Caco-2 (cell line): ENCODE results near the gene GALNS. TPM values are rescaled to one million over a fixed set of nuclear protein-coding genes. Genes with fewer than 3 reads are reported as not detected.

Source experiments
- BruUV-seq: library from RNA; stranded (reverse); fragments of 400-500 nt; replicated peaks from 2 replicates; lab custom pipeline; 2021; lab: Mats Ljungman, UMichigan
- CTCF ChIA-PET: fragments of 300-600 bp; sonication (Branson Sonifier 250); formaldehyde crosslinking; loops from one replicate; lab custom pipeline; 2022; ENCODE audit warnings: antibody characterized with exemption; lab: Charles Lee
- POLR2A ChIA-PET: fragments of 300-600 bp; sonication (Branson Sonifier 250); formaldehyde crosslinking; loops from one replicate; lab custom pipeline; 2022; ENCODE audit warnings: antibody characterized with exemption; lab: Charles Lee
- DNase-seq, 2 experiments: peaks; one replicate each; pipeline versions ENCODE4 v3.0.0 to v3.0.0-alpha.2; 2020 to 2022
- H3K27me3 ChIP-seq: replicated peaks from 2 replicates; pipeline ENCODE4 v1.6.0; 2011; ENCODE audit warnings: low read length; ENCODE audit not compliant: control insufficient read depth, insufficient read depth
- H3K36me3 ChIP-seq: 2 replicates; pipeline ENCODE4 v1.5.1; 2011; ENCODE audit warnings: low read length; ENCODE audit not compliant: control insufficient read depth, insufficient read depth
- H3K4me1 ChIP-seq: fragments of 250-450 bp; sonication (Bioruptor Pico); 2 replicates; pipeline ENCODE4 v1.5.1; 2020; ENCODE audit warnings: mild to moderate bottlenecking
- H3K4me3 ChIP-seq: 2 replicates; pipeline ENCODE4 v1.5.1; 2011; ENCODE audit warnings: low read depth, mild to moderate bottlenecking, control low read depth, low read length
- H3K9me3 ChIP-seq: fragments of 250-450 bp; sonication (Bioruptor Pico); 2 replicates; pipeline ENCODE4 v1.5.1; 2020; ENCODE audit warnings: mild to moderate bottlenecking, moderate library complexity
- H3K27ac Mint-ChIP-seq: one replicate; pipeline ENCODE4 v1.8.0; 2022; ENCODE audit warnings: mixed read lengths; ENCODE audit not compliant: unreplicated experiment
- H3K27me3 Mint-ChIP-seq: one replicate; pipeline ENCODE4 v1.8.0; 2022; ENCODE audit warnings: mixed read lengths; ENCODE audit not compliant: insufficient read depth, unreplicated experiment
- H3K36me3 Mint-ChIP-seq: one replicate; pipeline ENCODE4 v1.8.0; 2022; ENCODE audit warnings: mild to moderate bottlenecking, mixed read lengths; ENCODE audit not compliant: insufficient read depth, unreplicated experiment
- H3K4me1 Mint-ChIP-seq: one replicate; pipeline ENCODE4 v1.8.0; 2022; ENCODE audit warnings: low read depth, mixed read lengths; ENCODE audit not compliant: unreplicated experiment
- H3K4me3 Mint-ChIP-seq: one replicate; pipeline ENCODE4 v1.8.0; 2022; ENCODE audit warnings: mild to moderate bottlenecking, moderate library complexity, mixed read lengths; ENCODE audit not compliant: unreplicated experiment
- H3K9me3 Mint-ChIP-seq: one replicate; pipeline ENCODE4 v1.8.0; 2022; ENCODE audit warnings: mixed read lengths; ENCODE audit not compliant: unreplicated experiment
- CTCF ChIP-seq, 2 experiments: fragments of 200-600 bp in 1 of 2; IDR thresholded peaks; 1 replicate in 1 of 2; 2 replicates in 1 of 2; pipeline versions ENCODE4 v1.5.1 to v1.8.0; 2011 to 2022; ENCODE audit warnings: antibody characterized with exemption in 1 of 2, control low read depth in 1 of 2, inconsistent platforms in 1 of 2, low read depth in 1 of 2, low read length in 1 of 2, mild to moderate bottlenecking in 1 of 2, moderate library complexity in 1 of 2; ENCODE audit not compliant: insufficient read depth in 1 of 2, severe bottlenecking in 1 of 2, unreplicated experiment in 1 of 2
- intact Hi-C: fragments of 100-400 bp; cut with micrococcal nuclease; formaldehyde crosslinking; loops from one replicate; pipeline ENCODE4 v1.10.0; 2022; ENCODE audit not compliant: unreplicated experiment
- total RNA-seq: library from RNA; stranded (reverse); gene quantifications from 2 replicates; pipeline ENCODE4 v1.2.3, GENCODE V29; 2022

GALNS gene
- total RNA-seq, 1 experiment from 2014 or later = 57.8 TPM

- Mint-ChIP-seq H3K36me3 (peaks cover 7% of the 10 kb centered on the region), H3K4me1 (no peaks in the 10 kb centered on the region)
- no peak for TF ChIP-seq CTCF (IDR thresholded peaks at IDR 0.05; ENCODE audit: insufficient read depth in 1 of 2, low read depth in 1 of 2, low read length in 1 of 2, severe bottlenecking in 1 of 2, unreplicated experiment in 1 of 2)
Observed at GRCh38 chr16:88886420-88886844, 29.7 kb upstream of the GALNS start.

GRCh38 chr16:88885693-88886280, 29.0 kb upstream of the GALNS start:
- BruUV-seq = no TSS peak
- ChIA-PET POLR2A (no interaction called here), CTCF (interaction anchor here (0.6 kb wide), 1 partner anchor 8 kb away, joined by 5 read pairs; no protein-coding TSS in a partner anchor)
- DNase-seq = no peak
- Mint-ChIP-seq H3K4me3 (no peak overlapping the region), H3K36me3 (peaks cover 7% of the 10 kb centered on the region), H3K27ac (no peak overlapping the region), H3K4me1 (no peaks in the 10 kb centered on the region), H3K27me3 (peaks cover 2% of the 10 kb centered on the region), H3K9me3 (no peaks in the 10 kb centered on the region)
- Histone ChIP-seq H3K9me3 (no peaks in the 10 kb centered on the region), H3K27me3 (no peaks in the 10 kb centered on the region), H3K4me3 (no peak overlapping the region), H3K4me1 (peaks cover 2% of the 10 kb centered on the region; the same call in 1 of the 2 replicates), H3K36me3 (no peaks in the 10 kb centered on the region)
- intact Hi-C loops = no loop called here
- no peak for TF ChIP-seq CTCF (IDR thresholded peaks at IDR 0.05; ENCODE audit: insufficient read depth in 1 of 2, low read depth in 1 of 2, low read length in 1 of 2, severe bottlenecking in 1 of 2, unreplicated experiment in 1 of 2)

More at GRCh38 chr16:88886420-88886844, 29.7 kb upstream of the GALNS start:
- no peaks in the 10 kb centered on the region for H3K4me1 ChIP-seq
- Mint-ChIP-seq H3K9me3 (no peaks in the 10 kb centered on the region), H3K27ac (no peak overlapping the region), H3K27me3 (peaks cover 2% of the 10 kb centered on the region), H3K4me3 (no peak overlapping the region)
- H3K27me3 ChIP-seq = no peaks in the 10 kb centered on the region
- BruUV-seq = no TSS peak
- intact Hi-C loops = no loop called here
- H3K36me3 ChIP-seq = no peaks in the 10 kb centered on the region
- no peak overlapping the region for H3K4me3 ChIP-seq
- CTCF ChIA-PET = no interaction called here
- POLR2A ChIA-PET = no interaction called here
- H3K9me3 ChIP-seq = no peaks in the 10 kb centered on the region
- DNase-seq = no peak

- no peaks in the 10 kb centered on the region for H3K9me3 Mint-ChIP-seq
- peaks cover 3% of the 10 kb centered on the region for H3K36me3 Mint-ChIP-seq
- no peaks in the 10 kb centered on the region for H3K4me1 Mint-ChIP-seq
- no peaks in the 10 kb centered on the region for H3K27me3 ChIP-seq
- no peak for DNase-seq
- intact Hi-C loops = no loop called here
- no TSS peak for BruUV-seq
- no peak for TF ChIP-seq CTCF (IDR thresholded peaks at IDR 0.05; ENCODE audit: insufficient read depth in 1 of 2, low read depth in 1 of 2, low read length in 1 of 2, severe bottlenecking in 1 of 2, unreplicated experiment in 1 of 2)
- no peaks in the 10 kb centered on the region for H3K9me3 ChIP-seq
- H3K36me3 ChIP-seq = no peaks in the 10 kb centered on the region
- POLR2A ChIA-PET = no interaction called here
- H3K4me1 ChIP-seq = peaks cover 11% of the 10 kb centered on the region
- no peak overlapping the region for H3K4me3 Mint-ChIP-seq
- no peak overlapping the region for H3K4me3 ChIP-seq
- no peaks in the 10 kb centered on the region for H3K27me3 Mint-ChIP-seq
- CTCF ChIA-PET = no interaction called here
- H3K27ac Mint-ChIP-seq = no peak overlapping the region
Observed at GRCh38 chr16:88884569-88885271, 28.0 kb upstream of the GALNS start.
